IPS-18a (cell line): Measurements from ENCODE around the gene FOXO3.

Source experiments
- H3K27ac ChIP-seq: one replicate; pipeline ENCODE4 v1.5.1; 2013; ENCODE audit warnings: low read length
- H3K27me3 ChIP-seq: one replicate; pipeline ENCODE4 v1.6.1; 2013; ENCODE audit warnings: mild to moderate bottlenecking, low read length; ENCODE audit not compliant: control insufficient read depth, insufficient read depth
- H3K36me3 ChIP-seq: one replicate; pipeline ENCODE4 v1.6.1; 2013; ENCODE audit warnings: low read depth, low read length; ENCODE audit not compliant: control insufficient read depth
- H3K4me1 ChIP-seq: one replicate; pipeline ENCODE4 v1.6.1; 2013; ENCODE audit warnings: low read depth, low read length; ENCODE audit not compliant: control insufficient read depth
- H3K4me3 ChIP-seq: one replicate; pipeline ENCODE4 v1.5.1; 2013; ENCODE audit warnings: low read length
- H3K9ac ChIP-seq: one replicate; pipeline ENCODE4 v1.6.1; 2013; ENCODE audit warnings: mild to moderate bottlenecking, low read length, moderate library complexity
- H3K9me3 ChIP-seq: one replicate; pipeline ENCODE4 v1.6.1; 2013; ENCODE audit warnings: low read depth, low read length; ENCODE audit not compliant: control insufficient read depth

The FOXO3 gene

GRCh38 chr6:108626777-108627176 is 66.1 kb downstream of the FOXO3 start:
- Histone ChIP-seq H3K9ac (no peak overlapping the region), H3K4me3 (no peak overlapping the region), H3K4me1 (peaks cover 7% of the 10 kb centered on the region), H3K27ac (no peak overlapping the region), H3K9me3 (no peaks in the 10 kb centered on the region), H3K36me3 (no peaks in the 10 kb centered on the region), H3K27me3 (no peaks in the 10 kb centered on the region)

GRCh38 chr6:108627692-108628550 is 67.2 kb downstream of the FOXO3 start:
- Histone ChIP-seq H3K36me3 (no peaks in the 10 kb centered on the region), H3K27ac (no peak overlapping the region), H3K4me3 (no peak overlapping the region), H3K9me3 (no peaks in the 10 kb centered on the region), H3K27me3 (no peaks in the 10 kb centered on the region), H3K4me1 (peaks cover 7% of the 10 kb centered on the region), H3K9ac (no peak overlapping the region)

GRCh38 chr6:108630050-108630714 is 69.5 kb downstream of the FOXO3 start:
- no peak overlapping the region for H3K4me3 ChIP-seq
- H3K9ac ChIP-seq = no peak overlapping the region
- no peak overlapping the region for H3K27ac ChIP-seq
- H3K27me3 ChIP-seq = no peaks in the 10 kb centered on the region
- no peaks in the 10 kb centered on the region for H3K36me3 ChIP-seq
- no peaks in the 10 kb centered on the region for H3K9me3 ChIP-seq
- H3K4me1 ChIP-seq = peaks cover 7% of the 10 kb centered on the region

GRCh38 chr6:108632441-108632840 is 71.7 kb downstream of the FOXO3 start:
- Histone ChIP-seq H3K27ac (no peak overlapping the region), H3K4me1 (peaks cover 11% of the 10 kb centered on the region), H3K9ac (no peak overlapping the region), H3K4me3 (no peak overlapping the region), H3K36me3 (no peaks in the 10 kb centered on the region), H3K27me3 (no peaks in the 10 kb centered on the region), H3K9me3 (no peaks in the 10 kb centered on the region)

GRCh38 chr6:108633436-108633835 is 72.7 kb downstream of the FOXO3 start:
- Histone ChIP-seq H3K4me1 (peaks cover 6% of the 10 kb centered on the region), H3K27me3 (no peaks in the 10 kb centered on the region), H3K27ac (no peak overlapping the region), H3K9me3 (no peaks in the 10 kb centered on the region), H3K36me3 (no peaks in the 10 kb centered on the region), H3K4me3 (no peak overlapping the region), H3K9ac (no peak overlapping the region)

- Histone ChIP-seq H3K27ac (no peak overlapping the region), H3K4me3 (no peak overlapping the region)
These were observed 74.9 kb downstream of the FOXO3 start for GRCh38 chr6:108635505-108636226.

GRCh38 chr6:108637963-108638362 is 77.2 kb downstream of the FOXO3 start:
- Histone ChIP-seq H3K9ac (no peak overlapping the region), H3K9me3 (no peaks in the 10 kb centered on the region), H3K36me3 (no peaks in the 10 kb centered on the region), H3K27ac (no peak overlapping the region), H3K4me1 (peaks cover 26% of the 10 kb centered on the region), H3K27me3 (no peaks in the 10 kb centered on the region), H3K4me3 (no peak overlapping the region)

More at GRCh38 chr6:108635505-108636226, 74.9 kb downstream of the FOXO3 start:
- Histone ChIP-seq H3K9ac (no peak overlapping the region), H3K36me3 (no peaks in the 10 kb centered on the region), H3K9me3 (no peaks in the 10 kb centered on the region), H3K4me1 (peaks cover 21% of the 10 kb centered on the region), H3K27me3 (no peaks in the 10 kb centered on the region)

GRCh38 chr6:108638993-108639392 is 78.3 kb downstream of the FOXO3 start:
- no peaks in the 10 kb centered on the region for H3K9me3 ChIP-seq
- H3K27me3 ChIP-seq = no peaks in the 10 kb centered on the region
- H3K9ac ChIP-seq = no peak overlapping the region
- no peak overlapping the region for H3K27ac ChIP-seq
- H3K4me1 ChIP-seq = peaks cover 26% of the 10 kb centered on the region
- H3K36me3 ChIP-seq = no peaks in the 10 kb centered on the region
- peak overlapping the region; percentile 10 for H3K4me3 ChIP-seq

- peaks cover 26% of the 10 kb centered on the region for H3K4me1 ChIP-seq
- no peaks in the 10 kb centered on the region for H3K9me3 ChIP-seq
- no peak overlapping the region for H3K27ac ChIP-seq
- H3K27me3 ChIP-seq = no peaks in the 10 kb centered on the region
- no peaks in the 10 kb centered on the region for H3K36me3 ChIP-seq
- H3K9ac ChIP-seq = no peak overlapping the region
- no peak overlapping the region for H3K4me3 ChIP-seq
These were observed 79.4 kb downstream of the FOXO3 start for GRCh38 chr6:108640104-108640503.

GRCh38 chr6:108643184-108643583 is 82.5 kb downstream of the FOXO3 start:
- Histone ChIP-seq H3K4me1 (peaks cover 22% of the 10 kb centered on the region), H3K27me3 (no peaks in the 10 kb centered on the region), H3K36me3 (no peaks in the 10 kb centered on the region), H3K4me3 (no peak overlapping the region), H3K27ac (no peak overlapping the region), H3K9ac (no peak overlapping the region), H3K9me3 (no peaks in the 10 kb centered on the region)

GRCh38 chr6:108644252-108644651 is 83.5 kb downstream of the FOXO3 start:
- H3K4me3 ChIP-seq = no peak overlapping the region

More at GRCh38 chr6:108644252-108644651, 83.5 kb downstream of the FOXO3 start:
- Histone ChIP-seq H3K27me3 (no peaks in the 10 kb centered on the region), H3K4me1 (peaks cover 16% of the 10 kb centered on the region), H3K27ac (no peak overlapping the region), H3K9me3 (no peaks in the 10 kb centered on the region), H3K9ac (no peak overlapping the region), H3K36me3 (no peaks in the 10 kb centered on the region)
